HUES48 (cell line): ENCODE measurements around the gene PAK4.
"Not testable (repeated sequence)": the region's sequence is repeated elsewhere in the genome, so short reads cannot be mapped to it uniquely, and the experiment has no call there.

Experiments used
- H3K27ac ChIP-seq: one replicate; pipeline ENCODE4 v1.7.0; 2013; ENCODE audit warnings: low read depth, low read length, inconsistent platforms
- H3K27me3 ChIP-seq: 2 replicates; pipeline ENCODE4 v1.6.1; 2013; ENCODE audit warnings: mild to moderate bottlenecking, low read length; ENCODE audit not compliant: control insufficient read depth, insufficient read depth
- H3K36me3 ChIP-seq: 2 replicates; pipeline ENCODE4 v1.6.1; 2013; ENCODE audit warnings: low read length; ENCODE audit not compliant: control insufficient read depth, insufficient read depth
- H3K4me1 ChIP-seq: 2 replicates; pipeline ENCODE4 v1.6.1; 2013; ENCODE audit warnings: mild to moderate bottlenecking, low read length; ENCODE audit not compliant: control insufficient read depth, insufficient read depth
- H3K4me3 ChIP-seq: 2 replicates; pipeline ENCODE4 v1.5.1; 2013; ENCODE audit warnings: mild to moderate bottlenecking, low read depth, low read length
- H3K9ac ChIP-seq: 2 replicates; pipeline ENCODE4 v1.6.1; 2013; ENCODE audit warnings: mild to moderate bottlenecking, low read depth, low read length, moderate library complexity
- H3K9me3 ChIP-seq: 2 replicates; pipeline ENCODE4 v1.6.1; 2013; ENCODE audit warnings: low read length; ENCODE audit not compliant: control insufficient read depth, insufficient read depth

Gene PAK4

DNA sequence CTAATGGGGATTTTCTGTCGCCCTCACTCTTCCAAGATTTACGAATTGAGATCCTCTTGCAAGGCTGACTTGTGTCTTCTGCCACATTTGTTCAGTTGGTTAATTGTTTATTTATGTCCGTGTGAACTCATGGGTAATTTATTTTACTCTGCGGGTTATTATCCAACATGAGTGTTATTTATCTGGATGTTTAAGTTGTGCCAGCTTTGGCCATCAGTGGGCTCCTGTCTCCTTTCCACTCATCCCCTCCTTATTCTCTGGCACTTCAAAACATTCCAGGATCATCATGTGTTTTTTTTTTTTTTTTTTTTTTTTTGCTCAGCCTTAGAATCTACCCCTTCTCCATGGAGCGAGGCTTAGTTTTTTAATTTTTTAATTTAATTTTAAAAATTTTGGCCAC is 22.4 kb upstream of the PAK4 start:
- H3K27me3 ChIP-seq = peaks cover 12% of the 10 kb centered on the region
- no peaks in the 10 kb centered on the region for H3K9me3 ChIP-seq
- H3K4me3 ChIP-seq = no peak overlapping the region
- H3K4me1 ChIP-seq = 0 out of 2 replicates have a peak, but pooled peaks cover 2% of the 10 kb centered on the region
- H3K9ac ChIP-seq = no peak overlapping the region
- H3K27ac ChIP-seq = no peak overlapping the region
- H3K36me3 ChIP-seq = no peaks in the 10 kb centered on the region

DNA sequence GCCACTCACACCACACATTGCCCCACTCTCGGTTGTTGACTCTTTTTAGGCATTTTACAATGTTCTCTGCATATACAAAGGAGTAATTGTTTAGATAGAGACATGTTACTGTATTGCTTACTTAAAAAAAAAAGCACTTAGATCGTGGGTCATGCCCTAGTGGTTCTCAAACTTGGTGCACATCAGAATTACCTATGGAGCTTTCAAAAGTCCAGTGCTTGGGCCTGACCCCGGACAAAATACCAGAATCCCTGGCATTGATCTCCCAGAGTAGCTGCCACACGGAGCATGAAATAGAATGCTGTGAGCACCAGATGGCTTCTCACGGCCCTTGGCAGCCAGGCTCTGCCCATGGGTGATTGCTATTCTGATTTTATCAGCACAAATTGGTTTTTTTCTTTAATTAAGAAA is 21.4 kb upstream of the PAK4 start:
- Histone ChIP-seq H3K4me1 (0 out of 2 replicates have a peak, but pooled peaks cover 2% of the 10 kb centered on the region), H3K9ac (no peak overlapping the region), H3K9me3 (no peaks in the 10 kb centered on the region), H3K4me3 (no peak overlapping the region), H3K27me3 (peaks cover 4% of the 10 kb centered on the region), H3K27ac (no peak overlapping the region), H3K36me3 (no peaks in the 10 kb centered on the region)

DNA sequence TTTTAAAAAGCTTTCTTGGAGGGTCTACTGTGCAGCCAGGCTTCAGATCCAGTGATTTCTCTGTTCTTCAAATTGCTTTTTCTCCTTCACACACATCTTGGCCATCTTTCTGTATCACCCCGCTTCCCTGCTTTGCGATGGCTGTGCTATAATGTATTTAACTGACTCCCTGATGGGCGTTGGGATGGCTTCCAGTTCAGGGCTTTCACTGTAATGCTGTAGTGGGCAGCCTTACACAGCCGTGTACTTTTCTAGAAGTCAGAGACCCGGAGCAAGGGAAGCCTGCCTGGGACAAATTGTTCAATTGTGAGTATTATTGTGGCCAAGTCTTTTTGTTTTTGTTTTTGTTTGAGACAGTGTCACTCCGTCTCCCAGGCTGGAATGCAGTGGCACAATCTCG is 19.4 kb upstream of the PAK4 start:
- H3K9ac ChIP-seq = no peak overlapping the region
- H3K36me3 ChIP-seq = no peaks in the 10 kb centered on the region
- H3K9me3 ChIP-seq = no peaks in the 10 kb centered on the region
- H3K4me1 ChIP-seq = 0 out of 2 replicates have a peak, but pooled peaks cover 2% of the 10 kb centered on the region
- H3K27ac ChIP-seq = no peak overlapping the region
- H3K4me3 ChIP-seq = no peak overlapping the region
- H3K27me3 ChIP-seq = no peaks in the 10 kb centered on the region

DNA sequence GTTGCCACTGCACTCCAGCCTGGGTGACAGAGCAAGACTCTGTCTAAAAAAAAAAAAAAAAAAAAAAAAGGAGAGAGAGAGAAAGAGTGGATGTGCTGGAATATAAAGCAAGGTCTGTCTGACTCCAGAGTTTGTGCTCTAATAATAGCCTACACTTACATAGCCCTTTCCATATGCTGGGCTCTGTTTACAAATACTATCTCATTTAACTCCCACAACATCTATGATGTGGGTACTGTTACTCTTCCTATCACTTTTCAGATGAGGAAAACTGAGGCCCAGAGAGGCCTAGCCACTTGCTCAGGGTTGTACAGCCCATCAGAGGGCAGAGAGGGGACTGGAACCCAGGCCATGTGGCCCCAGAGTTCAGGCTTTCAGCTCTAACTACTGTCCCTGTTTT is 15.9 kb upstream of the PAK4 start:
- Histone ChIP-seq H3K9ac (no peak overlapping the region), H3K27ac (no peak overlapping the region), H3K4me1 (0 out of 2 replicates have a peak, but pooled peaks cover 2% of the 10 kb centered on the region), H3K27me3 (no peaks in the 10 kb centered on the region), H3K36me3 (no peaks in the 10 kb centered on the region), H3K4me3 (no peak overlapping the region), H3K9me3 (no peaks in the 10 kb centered on the region)

DNA sequence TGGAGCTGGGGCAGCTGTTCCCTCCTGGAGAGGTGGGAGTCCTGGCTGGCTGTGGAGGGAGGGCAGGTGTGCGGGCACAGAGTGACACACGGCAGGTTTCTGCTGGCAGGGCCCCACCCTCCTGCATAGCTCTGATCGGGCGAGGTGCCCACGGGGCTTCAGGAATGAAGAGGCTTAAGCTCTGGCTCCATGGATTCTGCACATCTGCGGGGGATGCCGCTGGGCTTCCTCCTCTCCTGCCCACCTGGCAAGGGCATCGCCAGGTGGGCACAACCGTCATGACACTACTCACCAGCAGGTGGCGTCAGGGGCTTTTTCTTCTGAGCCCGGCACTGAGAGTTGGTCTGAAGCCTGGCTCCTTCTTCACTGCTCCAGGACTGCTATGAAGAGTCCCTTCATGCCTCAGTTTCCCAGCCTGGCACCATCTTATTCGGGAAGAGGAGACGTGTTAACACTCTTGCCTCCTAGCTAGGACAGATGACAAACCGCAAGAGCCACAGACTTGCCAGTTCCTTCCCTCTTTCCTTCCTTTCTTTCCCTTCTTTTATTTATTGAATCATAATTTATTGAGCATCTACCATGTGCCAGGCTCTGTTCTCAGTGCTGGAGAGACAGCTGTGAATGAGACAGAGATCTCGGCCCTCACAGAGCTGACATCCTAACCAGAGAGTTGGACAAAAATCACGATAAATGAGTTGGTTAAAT is 15.2 kb upstream of the PAK4 start:
- H3K27ac ChIP-seq = no peak overlapping the region
- H3K27me3 ChIP-seq = no peaks in the 10 kb centered on the region
- no peaks in the 10 kb centered on the region for H3K36me3 ChIP-seq
- no peaks in the 10 kb centered on the region for H3K9me3 ChIP-seq
- 0 out of 2 replicates have a peak, but pooled peaks cover 2% of the 10 kb centered on the region for H3K4me1 ChIP-seq
- no peak overlapping the region for H3K9ac ChIP-seq
- H3K4me3 ChIP-seq = no peak overlapping the region

DNA sequence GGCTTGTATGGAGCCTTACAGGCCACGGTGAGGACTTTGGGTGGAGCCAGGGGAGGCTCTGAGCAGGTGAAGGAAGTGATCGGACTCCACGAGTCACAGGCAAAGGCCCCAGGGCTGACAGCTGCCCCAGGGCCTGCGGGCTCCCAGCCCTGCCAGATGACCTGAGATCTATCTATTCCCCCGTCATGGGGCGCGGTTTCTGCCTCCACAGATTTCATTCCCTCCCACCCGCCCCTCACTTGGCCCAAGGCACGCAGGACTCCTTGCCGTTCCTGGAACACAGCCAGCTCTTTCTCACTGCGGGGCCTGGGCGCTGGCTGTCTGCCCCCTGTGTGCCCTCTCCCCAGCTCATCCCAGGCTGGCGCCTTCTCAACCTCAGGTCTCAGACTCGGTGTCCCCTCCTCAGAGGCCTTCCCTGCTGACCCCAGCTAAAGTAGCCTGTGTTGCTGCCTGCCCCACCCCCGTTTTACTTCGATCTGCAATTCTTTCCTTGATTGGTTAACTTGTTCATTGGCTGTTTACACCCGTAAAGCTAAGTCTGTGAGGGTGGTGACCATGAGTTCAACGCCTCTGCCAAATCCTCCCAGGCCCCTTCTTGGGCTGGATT is 13.9 kb upstream of the PAK4 start:
- Histone ChIP-seq H3K9me3 (no peaks in the 10 kb centered on the region), H3K27me3 (no peaks in the 10 kb centered on the region), H3K9ac (no peak overlapping the region), H3K4me1 (no peaks in the 10 kb centered on the region), H3K4me3 (no peak overlapping the region), H3K36me3 (no peaks in the 10 kb centered on the region), H3K27ac (no peak overlapping the region)

DNA sequence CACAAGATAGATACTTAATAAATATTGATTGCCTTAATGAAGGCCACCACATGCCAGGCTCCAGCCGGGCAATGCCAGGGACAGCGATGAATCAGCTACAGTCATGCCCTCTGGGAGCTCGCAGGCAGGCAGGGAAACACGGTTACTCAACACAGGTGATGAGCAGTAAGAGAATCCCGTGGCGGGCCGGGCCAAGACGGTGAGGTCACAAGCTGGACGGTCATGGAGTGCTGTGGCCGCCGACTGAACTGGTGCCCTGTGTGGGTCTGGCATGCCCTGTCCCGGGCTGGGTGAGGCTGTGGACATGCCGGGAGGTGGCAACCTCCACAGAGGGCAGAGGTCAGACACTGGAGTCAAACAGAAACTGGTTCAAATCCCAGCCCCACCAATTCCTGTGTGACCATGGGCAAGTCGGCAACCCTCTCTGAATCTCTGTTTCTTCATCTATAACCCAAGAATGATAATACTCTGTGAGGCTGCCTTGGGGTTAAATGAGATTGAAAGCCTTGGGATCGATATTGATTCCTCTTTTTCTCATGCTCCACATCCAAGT is 13.2 kb upstream of the PAK4 start:
- Histone ChIP-seq H3K27me3 (no peaks in the 10 kb centered on the region), H3K9me3 (no peaks in the 10 kb centered on the region), H3K9ac (no peak overlapping the region), H3K27ac (no peak overlapping the region), H3K4me1 (no peaks in the 10 kb centered on the region), H3K4me3 (no peak overlapping the region), H3K36me3 (no peaks in the 10 kb centered on the region)

DNA sequence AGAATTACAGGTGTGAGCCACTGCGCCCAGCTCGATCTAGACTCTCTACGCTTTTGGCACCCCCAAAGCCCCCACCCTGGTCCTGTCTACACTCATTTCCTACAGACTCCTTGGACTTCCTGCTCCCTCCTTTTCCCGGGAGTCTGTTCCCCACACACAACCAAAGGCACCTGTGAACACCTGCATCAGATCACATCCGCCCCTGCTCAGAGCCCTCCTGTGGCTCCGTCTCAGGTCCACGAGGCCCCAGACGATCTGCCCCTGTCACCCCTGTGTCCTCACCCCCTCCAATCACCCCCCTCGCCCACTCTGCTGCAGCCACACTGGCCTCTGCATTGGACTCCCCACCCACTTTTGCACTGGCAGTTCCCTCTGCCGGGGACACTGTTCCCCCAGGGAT is 12.4 kb upstream of the PAK4 start:
- Histone ChIP-seq H3K4me3 (no peak overlapping the region), H3K9ac (no peak overlapping the region), H3K27me3 (no peaks in the 10 kb centered on the region), H3K27ac (no peak overlapping the region), H3K36me3 (no peaks in the 10 kb centered on the region), H3K4me1 (no peaks in the 10 kb centered on the region), H3K9me3 (no peaks in the 10 kb centered on the region)

DNA sequence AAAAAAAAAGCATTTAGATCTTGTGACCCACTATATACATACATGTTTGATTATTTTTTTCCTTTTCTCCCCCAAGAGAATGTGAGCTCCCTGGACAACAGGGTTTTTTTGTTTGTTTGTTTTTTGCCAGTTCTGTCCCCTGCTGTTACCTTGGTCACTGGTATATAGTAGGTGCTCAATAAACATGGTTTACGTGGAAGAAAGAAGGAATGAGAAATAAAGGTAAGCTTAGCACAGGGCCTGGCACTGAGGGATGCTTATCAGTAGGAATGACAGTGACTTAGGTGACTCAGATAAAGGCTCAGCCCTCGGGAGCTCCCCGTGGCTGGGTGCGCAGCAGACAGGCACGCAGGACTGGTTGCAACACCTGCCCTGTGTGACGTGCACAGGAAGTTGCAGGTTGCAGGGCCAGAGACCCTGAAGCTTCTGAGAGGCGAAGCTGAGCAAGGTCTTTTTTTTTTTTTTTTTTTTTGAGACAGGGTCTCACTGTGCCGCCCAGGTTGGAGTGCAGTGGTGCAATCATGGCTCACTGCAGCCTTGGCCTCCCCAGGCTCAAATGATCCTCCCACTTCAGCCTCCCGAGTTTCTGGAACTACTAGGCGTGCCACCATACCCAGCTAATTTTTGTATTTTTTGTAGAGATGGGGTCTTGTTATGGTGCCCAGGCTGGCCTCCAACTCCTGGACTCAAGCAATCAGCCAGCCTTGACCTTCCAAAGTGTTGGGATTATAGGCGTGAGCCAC is 10.3 kb upstream of the PAK4 start:
- Histone ChIP-seq H3K9me3 (no peaks in the 10 kb centered on the region), H3K9ac (no peak overlapping the region), H3K4me3 (no peak overlapping the region), H3K27ac (no peak overlapping the region), H3K27me3 (no peaks in the 10 kb centered on the region), H3K4me1 (no peaks in the 10 kb centered on the region), H3K36me3 (no peaks in the 10 kb centered on the region)

DNA sequence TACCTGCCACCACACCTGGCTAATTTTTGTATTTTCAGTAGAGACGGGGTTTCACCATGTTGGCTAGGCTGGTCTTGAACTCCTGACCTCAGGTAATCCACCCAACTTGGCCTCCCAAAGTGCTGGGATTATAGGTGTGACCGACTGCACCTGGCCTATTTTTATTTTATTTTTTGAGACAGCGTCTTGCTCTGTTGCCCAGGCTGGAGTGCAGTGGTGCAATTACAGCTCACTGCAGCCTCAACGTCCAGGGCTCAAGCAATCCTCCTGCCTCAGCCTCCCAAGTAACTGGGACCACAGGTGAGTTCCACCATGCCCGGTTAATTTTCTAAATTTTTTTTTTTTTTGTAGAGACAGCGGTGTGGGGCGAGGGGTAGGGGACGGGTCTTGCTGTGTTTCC is 8.6 kb upstream of the PAK4 start:
- H3K36me3 ChIP-seq, H3K4me3 ChIP-seq, H3K27me3 ChIP-seq, H3K9ac ChIP-seq, H3K27ac ChIP-seq, H3K4me1 ChIP-seq, H3K9me3 ChIP-seq: not testable (repeated sequence)

DNA sequence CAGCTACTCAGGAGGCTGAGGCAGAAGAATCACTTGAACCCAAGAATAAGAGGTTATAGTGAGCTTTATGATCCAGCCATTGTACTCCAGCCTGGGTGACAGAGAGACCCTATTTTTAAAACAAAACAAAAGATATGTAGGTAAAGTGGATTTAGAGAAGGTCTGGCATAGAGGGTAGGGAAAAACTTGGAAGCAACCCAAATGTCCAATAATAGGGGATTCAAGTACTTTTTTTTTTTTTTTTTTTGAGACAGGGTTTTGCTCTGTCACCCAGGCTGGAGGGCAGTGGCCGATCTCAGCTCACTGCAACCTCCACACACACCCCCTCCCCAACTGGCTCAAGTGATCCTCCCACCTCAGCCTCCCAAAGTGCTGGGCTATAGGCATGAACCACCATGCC is 5.8 kb upstream of the PAK4 start:
- H3K27me3 ChIP-seq = no peaks in the 10 kb centered on the region
- H3K27ac ChIP-seq = no peak overlapping the region
- H3K4me1 ChIP-seq = peaks cover 11% of the 10 kb centered on the region
- H3K9me3 ChIP-seq = no peaks in the 10 kb centered on the region
- H3K9ac ChIP-seq = no peak overlapping the region
- no peaks in the 10 kb centered on the region for H3K36me3 ChIP-seq
- H3K4me3 ChIP-seq = no peak overlapping the region
